ENCODE measurements around the gene CDK13.

DNA sequence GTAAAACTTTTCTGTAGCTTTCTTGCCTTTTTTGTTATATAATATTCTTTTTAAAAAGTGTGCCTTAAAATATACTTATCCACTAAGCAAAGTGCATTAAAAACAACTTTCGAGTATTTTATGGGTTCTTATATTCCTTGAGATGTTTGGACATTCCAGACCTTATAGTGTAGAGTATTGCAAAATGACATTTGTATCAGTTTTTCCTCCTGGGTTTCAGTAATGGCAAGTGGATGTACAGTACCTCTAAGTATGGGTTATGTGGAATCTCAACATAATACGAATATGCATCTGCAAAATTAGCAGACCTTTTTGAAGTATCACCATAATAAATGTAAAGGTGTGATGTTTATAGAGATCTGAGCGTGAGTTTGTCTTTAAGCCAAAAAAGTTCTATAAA is 2.7 kb downstream of the CDK13 start:
- TF ChIP-seq, protein P1, sequence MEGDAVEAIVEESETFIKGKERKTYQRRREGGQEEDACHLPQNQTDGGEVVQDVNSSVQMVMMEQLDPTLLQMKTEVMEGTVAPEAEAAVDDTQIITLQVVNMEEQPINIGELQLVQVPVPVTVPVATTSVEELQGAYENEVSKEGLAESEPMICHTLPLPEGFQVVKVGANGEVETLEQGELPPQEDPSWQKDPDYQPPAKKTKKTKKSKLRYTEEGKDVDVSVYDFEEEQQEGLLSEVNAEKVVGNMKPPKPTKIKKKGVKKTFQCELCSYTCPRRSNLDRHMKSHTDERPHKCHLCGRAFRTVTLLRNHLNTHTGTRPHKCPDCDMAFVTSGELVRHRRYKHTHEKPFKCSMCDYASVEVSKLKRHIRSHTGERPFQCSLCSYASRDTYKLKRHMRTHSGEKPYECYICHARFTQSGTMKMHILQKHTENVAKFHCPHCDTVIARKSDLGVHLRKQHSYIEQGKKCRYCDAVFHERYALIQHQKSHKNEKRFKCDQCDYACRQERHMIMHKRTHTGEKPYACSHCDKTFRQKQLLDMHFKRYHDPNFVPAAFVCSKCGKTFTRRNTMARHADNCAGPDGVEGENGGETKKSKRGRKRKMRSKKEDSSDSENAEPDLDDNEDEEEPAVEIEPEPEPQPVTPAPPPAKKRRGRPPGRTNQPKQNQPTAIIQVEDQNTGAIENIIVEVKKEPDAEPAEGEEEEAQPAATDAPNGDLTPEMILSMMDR (conservative IDR thresholded peaks at IDR 0.05; ENCODE audit: low read length) = no peak
- TF ChIP-seq EZH2phosphoT487 (IDR thresholded peaks at IDR 0.05; ENCODE audit: borderline replicate concordance, low read depth, low read length) = no peak
